BJ (cell line): ENCODE results near the gene CEACAM16. TPM values are rescaled to one million over a fixed set of nuclear protein-coding genes. Genes with fewer than 3 reads are reported as not detected.

Source experiments
- CTCF ChIA-PET: fragments of 350-600 bp; formaldehyde crosslinking; extraction: SDS; loops from one replicate; lab custom pipeline; 2021; ENCODE audit warnings: antibody characterized with exemption, inconsistent platforms; lab: Yijun Ruan, JAX
- POLR2A ChIA-PET: fragments of 300-600 bp; sonication (Branson Sonifier 250); formaldehyde crosslinking; extraction: SDS; loops from one replicate; lab custom pipeline; 2021; ENCODE audit warnings: antibody characterized with exemption; lab: Charles Lee
- DNase-seq: peaks from one replicate; pipeline ENCODE4 v3.0.0-alpha.2; 2011; ENCODE audit warnings: low read depth
- H3K27me3 ChIP-seq: 2 replicates; pipeline ENCODE4 v1.6.0; 2011; ENCODE audit warnings: low read length; ENCODE audit not compliant: control insufficient read depth, insufficient read depth
- H3K36me3 ChIP-seq: 2 replicates; pipeline ENCODE4 v1.5.1; 2011; ENCODE audit warnings: low read length; ENCODE audit not compliant: control insufficient read depth, insufficient read depth
- H3K4me3 ChIP-seq: 2 replicates; pipeline ENCODE4 v1.5.1; 2011; ENCODE audit warnings: low read depth, mild to moderate bottlenecking, control low read depth, low read length
- polyA plus RNA-seq: library from polyadenylated mRNA; depleted of rRNA; stranded (reverse); fragments of >200 nt; gene quantifications from 2 replicates; pipeline ENCODE4 v1.2.3, GENCODE V29; 2011
- TF ChIP-seq, protein P1 (sequence below): IDR thresholded peaks from 2 replicates; pipeline ENCODE4 v1.5.1; 2011; ENCODE audit warnings: low read depth, mild to moderate bottlenecking, control low read depth, inconsistent platforms, low read length, moderate library complexity; ENCODE audit not compliant: insufficient read depth

The CEACAM16 gene
- polyA plus RNA-seq, 1 experiment: not detected

GRCh38 chr19:44722131-44723121, 23.5 kb downstream of the CEACAM16 start:
- Histone ChIP-seq H3K4me3 (no peak overlapping the region), H3K27me3 (no peaks in the 10 kb centered on the region), H3K36me3 (no peaks in the 10 kb centered on the region; the same call in 1 of the 2 replicates)
- ChIA-PET POLR2A (no interaction called here), CTCF (interaction anchor here (1.0 to 10.1 kb wide), 13 partner anchors 17 to 145 kb away, joined by 3 to 369 read pairs (median 15); partner anchors contain the start of genes BCAM and NECTIN2)
- DNase-seq: no peak
- TF ChIP-seq, protein P1, sequence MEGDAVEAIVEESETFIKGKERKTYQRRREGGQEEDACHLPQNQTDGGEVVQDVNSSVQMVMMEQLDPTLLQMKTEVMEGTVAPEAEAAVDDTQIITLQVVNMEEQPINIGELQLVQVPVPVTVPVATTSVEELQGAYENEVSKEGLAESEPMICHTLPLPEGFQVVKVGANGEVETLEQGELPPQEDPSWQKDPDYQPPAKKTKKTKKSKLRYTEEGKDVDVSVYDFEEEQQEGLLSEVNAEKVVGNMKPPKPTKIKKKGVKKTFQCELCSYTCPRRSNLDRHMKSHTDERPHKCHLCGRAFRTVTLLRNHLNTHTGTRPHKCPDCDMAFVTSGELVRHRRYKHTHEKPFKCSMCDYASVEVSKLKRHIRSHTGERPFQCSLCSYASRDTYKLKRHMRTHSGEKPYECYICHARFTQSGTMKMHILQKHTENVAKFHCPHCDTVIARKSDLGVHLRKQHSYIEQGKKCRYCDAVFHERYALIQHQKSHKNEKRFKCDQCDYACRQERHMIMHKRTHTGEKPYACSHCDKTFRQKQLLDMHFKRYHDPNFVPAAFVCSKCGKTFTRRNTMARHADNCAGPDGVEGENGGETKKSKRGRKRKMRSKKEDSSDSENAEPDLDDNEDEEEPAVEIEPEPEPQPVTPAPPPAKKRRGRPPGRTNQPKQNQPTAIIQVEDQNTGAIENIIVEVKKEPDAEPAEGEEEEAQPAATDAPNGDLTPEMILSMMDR: no peak

DNA sequence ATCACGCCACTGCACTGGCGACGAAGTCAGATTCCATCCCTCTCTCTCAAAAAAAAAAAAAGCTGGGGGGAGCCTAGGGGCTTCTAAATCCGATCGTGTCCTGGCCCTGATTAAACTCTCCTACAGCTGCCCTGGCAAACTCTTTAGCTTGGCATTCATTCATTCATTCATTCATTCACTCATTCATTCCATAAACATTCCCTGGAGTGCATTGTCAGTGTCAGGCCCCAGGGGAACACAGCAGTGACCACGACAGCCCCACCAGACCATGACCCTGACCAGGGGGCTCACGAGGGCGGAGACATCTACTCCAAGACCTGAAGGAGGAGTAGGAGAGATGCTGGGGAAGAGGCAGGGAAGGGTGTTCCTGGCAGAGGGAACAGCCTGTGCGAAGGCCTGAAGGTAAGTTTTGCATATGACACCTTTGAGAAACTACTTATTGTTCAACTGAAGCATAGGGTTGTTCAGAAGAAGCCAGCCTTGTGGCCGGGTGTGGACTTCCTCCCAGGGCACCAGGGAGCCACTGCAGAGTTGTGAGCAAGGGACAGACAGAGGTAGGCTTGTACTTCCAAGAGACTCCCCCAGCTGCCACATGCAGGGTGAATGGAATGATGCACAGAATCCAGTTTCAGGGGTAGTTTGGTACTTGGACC, 24.5 kb downstream of the CEACAM16 start:
- no peak for DNase-seq
- Histone ChIP-seq H3K27me3 (no peaks in the 10 kb centered on the region), H3K36me3 (no peaks in the 10 kb centered on the region; the same call in 1 of the 2 replicates), H3K4me3 (no peak overlapping the region)
- TF ChIP-seq, protein P1: no peak
- ChIA-PET POLR2A (interaction anchor here (1.1 kb wide), 1 partner anchor 47 kb away, joined by 6 read pairs; no protein-coding TSS in a partner anchor), CTCF (interaction anchor here (0.6 to 10.1 kb wide), 40 partner anchors 8 to 153 kb away, joined by 3 to 369 read pairs (median 7); partner anchors contain the start of genes BCAM, BCL3, CBLC and NECTIN2)

DNA sequence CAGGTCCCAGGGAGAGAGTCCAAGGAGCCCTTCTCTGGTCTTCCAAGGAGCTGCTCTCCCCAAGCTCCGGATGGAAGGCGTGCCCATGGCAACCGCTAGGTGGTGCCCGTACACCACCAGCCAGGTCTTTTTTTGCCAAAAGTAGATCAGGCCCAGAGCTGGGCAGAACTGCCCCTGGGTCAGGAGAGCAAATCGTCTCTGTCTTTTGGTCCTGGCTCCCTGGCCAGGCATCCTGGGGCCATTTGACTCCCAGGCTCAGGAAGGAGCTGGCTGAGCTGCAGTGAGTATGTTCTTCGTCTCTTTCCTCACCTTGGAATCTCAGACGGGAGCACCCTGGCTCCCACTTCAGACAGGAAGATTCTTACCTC, 25.0 kb downstream of the CEACAM16 start:
- DNase-seq: no peak
- Histone ChIP-seq H3K36me3 (no peaks in the 10 kb centered on the region; the same call in 1 of the 2 replicates), H3K4me3 (no peak overlapping the region), H3K27me3 (no peaks in the 10 kb centered on the region)
- CTCF ChIA-PET: interaction anchor here (0.6 to 10.1 kb wide), 42 partner anchors 9 to 153 kb away, joined by 3 to 369 read pairs (median 6); partner anchors contain the start of genes BCAM, BCL3, CBLC and NECTIN2
- POLR2A ChIA-PET: interaction anchor here (1.1 kb wide), 1 partner anchor 47 kb away, joined by 6 read pairs; no protein-coding TSS in a partner anchor
- TF ChIP-seq, protein P1: peak; percentile 98

GRCh38 chr19:44725251-44725650, 26.3 kb downstream of the CEACAM16 start:
- CTCF ChIA-PET: interaction anchor here (0.7 to 10.1 kb wide), 15 partner anchors 8 to 154 kb away, joined by 3 to 369 read pairs (median 13); partner anchors contain the start of genes BCL3, CBLC and NECTIN2
- POLR2A ChIA-PET: no interaction called here
- Histone ChIP-seq H3K27me3 (no peaks in the 10 kb centered on the region), H3K4me3 (no peak overlapping the region), H3K36me3 (no peaks in the 10 kb centered on the region)
- TF ChIP-seq, protein P1: no peak
- DNase-seq: no peak
